ENCODE data around the gene ARPP21.

ARPP21 gene

GRCh38 chr3:35640190-35641165 lies 1.2 kb downstream of the ARPP21 start:
- DNase-seq (ENCODE audit: low read depth) = no peak
- H3K4me3 ChIP-seq (ENCODE audit: low read depth, low read length) = peak overlapping the region; percentile 53

GRCh38 chr3:35641331-35641730 lies 2.0 kb downstream of the ARPP21 start:
- no peak for DNase-seq (ENCODE audit: low read depth)
- peak overlapping the region; percentile 53 for H3K4me3 ChIP-seq (ENCODE audit: low read depth, low read length)

- DNase-seq (ENCODE audit: low read depth) = no peak
- H3K4me3 ChIP-seq (ENCODE audit: low read depth, low read length) = peak overlapping the region; percentile 1
These were observed 2.7 kb downstream of the ARPP21 start for GRCh38 chr3:35641920-35642527.

GRCh38 chr3:35643495-35643894 lies 4.2 kb downstream of the ARPP21 start:
- DNase-seq (ENCODE audit: low read depth) = no peak
- no peak overlapping the region for H3K4me3 ChIP-seq (ENCODE audit: low read depth, low read length)

GRCh38 chr3:35644451-35644850 lies 5.1 kb downstream of the ARPP21 start:
- H3K4me3 ChIP-seq (ENCODE audit: low read depth, low read length) = no peak overlapping the region
- no peak for DNase-seq (ENCODE audit: low read depth)

GRCh38 chr3:35645189-35645588 lies 5.9 kb downstream of the ARPP21 start:
- DNase-seq (ENCODE audit: low read depth) = no peak
- no peak overlapping the region for H3K4me3 ChIP-seq (ENCODE audit: low read depth, low read length)

GRCh38 chr3:35646081-35646480 lies 6.8 kb downstream of the ARPP21 start:
- H3K4me3 ChIP-seq (ENCODE audit: low read depth, low read length) = no peak overlapping the region
- DNase-seq (ENCODE audit: low read depth) = no peak

- no peak for DNase-seq (ENCODE audit: low read depth)
- no peak overlapping the region for H3K4me3 ChIP-seq (ENCODE audit: low read depth, low read length)
These were observed 8.1 kb downstream of the ARPP21 start for GRCh38 chr3:35647461-35647860.

- H3K4me3 ChIP-seq (ENCODE audit: low read depth, low read length) = no peak overlapping the region
- no peak for DNase-seq (ENCODE audit: low read depth)
These were observed 9.0 kb downstream of the ARPP21 start for GRCh38 chr3:35648347-35648746.

- no peak overlapping the region for H3K4me3 ChIP-seq (ENCODE audit: low read depth, low read length)
- DNase-seq (ENCODE audit: low read depth) = no peak
These were observed 10.1 kb downstream of the ARPP21 start for GRCh38 chr3:35649405-35649804.

- no peak overlapping the region for H3K4me3 ChIP-seq (ENCODE audit: low read depth, low read length)
- no peak for DNase-seq (ENCODE audit: low read depth)
These were observed 12.1 kb downstream of the ARPP21 start for GRCh38 chr3:35651426-35651825.

- H3K4me3 ChIP-seq (ENCODE audit: low read depth, low read length) = no peak overlapping the region
- DNase-seq (ENCODE audit: low read depth) = no peak
These were observed 12.5 kb downstream of the ARPP21 start for GRCh38 chr3:35651851-35652250.

- DNase-seq (ENCODE audit: low read depth) = no peak
- no peak overlapping the region for H3K4me3 ChIP-seq (ENCODE audit: low read depth, low read length)
These were observed 14.0 kb downstream of the ARPP21 start for GRCh38 chr3:35653347-35653746.

GRCh38 chr3:35654476-35654875 lies 15.2 kb downstream of the ARPP21 start:
- no peak for DNase-seq (ENCODE audit: low read depth)
- no peak overlapping the region for H3K4me3 ChIP-seq (ENCODE audit: low read depth, low read length)

- no peak overlapping the region for H3K4me3 ChIP-seq (ENCODE audit: low read depth, low read length)
- no peak for DNase-seq (ENCODE audit: low read depth)
These were observed 19.4 kb downstream of the ARPP21 start for GRCh38 chr3:35658686-35659085.

GRCh38 chr3:35659768-35660167 lies 20.4 kb downstream of the ARPP21 start:
- H3K4me3 ChIP-seq (ENCODE audit: low read depth, low read length) = no peak overlapping the region
- no peak for DNase-seq (ENCODE audit: low read depth)

- H3K4me3 ChIP-seq (ENCODE audit: low read depth, low read length) = no peak overlapping the region
- no peak for DNase-seq (ENCODE audit: low read depth)
These were observed 24.1 kb downstream of the ARPP21 start for GRCh38 chr3:35663471-35663870.

GRCh38 chr3:35664460-35664919 lies 25.2 kb downstream of the ARPP21 start:
- H3K4me3 ChIP-seq (ENCODE audit: low read depth, low read length) = no peak overlapping the region
- peak; percentile 77 for DNase-seq (ENCODE audit: low read depth)

GRCh38 chr3:35665390-35666055 lies 26.2 kb downstream of the ARPP21 start:
- no peak for DNase-seq (ENCODE audit: low read depth)
- no peak overlapping the region for H3K4me3 ChIP-seq (ENCODE audit: low read depth, low read length)

GRCh38 chr3:35666888-35667287 lies 27.6 kb downstream of the ARPP21 start:
- no peak for DNase-seq (ENCODE audit: low read depth)
- H3K4me3 ChIP-seq (ENCODE audit: low read depth, low read length) = no peak overlapping the region
